Ovary (tissue), 9 donors: ENCODE results near the gene GABRG3. TPM values are rescaled to one million over a fixed set of nuclear protein-coding genes. Genes with fewer than 3 reads are reported as not detected.

Experiments
- DNase-seq, 5 donors: peaks; one replicate each; pipeline ENCODE4 v3.0.0-alpha.2; 2019 to 2020
- H3K27ac ChIP-seq, 2 donors: fragments of 200-600 bp; one replicate each; pipeline versions ENCODE4 v1.5.1 to v1.8.0; 2019 to 2022
- H3K27me3 ChIP-seq: fragments of 200-600 bp; one replicate; pipeline ENCODE4 v1.8.0; 2022
- H3K36me3 ChIP-seq: fragments of 200-600 bp; sonication (generic); one replicate; pipeline ENCODE4 v1.5.1; 2019
- H3K4me1 ChIP-seq: one replicate; pipeline ENCODE4 v1.8.1; 2013; ENCODE audit warnings: mild to moderate bottlenecking, moderate library complexity; ENCODE audit not compliant: insufficient read depth
- H3K4me3 ChIP-seq: fragments of 200-600 bp; sonication (generic); one replicate; pipeline ENCODE4 v1.5.1; 2017
- H3K9me3 ChIP-seq, 2 donors: fragments of 200-600 bp in 1 of 2; sonication (generic) in 1 of 2; one replicate each; pipeline versions ENCODE4 v1.5.1 to v1.8.1; 2013 to 2019; ENCODE audit warnings: mild to moderate bottlenecking in 1 of 2, moderate library complexity in 1 of 2
- CTCF ChIP-seq, 3 donors: fragments of 450-650 bp in 2 of 3; fragments of 200-600 bp in 1 of 3; IDR thresholded peaks; one replicate each; pipeline versions ENCODE4 v1.5.1 to v1.8.0; 2016 to 2022; ENCODE audit warnings: antibody characterized with exemption in 3 of 3, mild to moderate bottlenecking in 1 of 3
- EP300 ChIP-seq: sonication (generic); formaldehyde crosslinking; IDR thresholded peaks from one replicate; pipeline ENCODE4 v1.6.1; 2017; ENCODE audit warnings: antibody characterized with exemption
- POLR2A ChIP-seq: fragments of 450-650 bp; IDR thresholded peaks from one replicate; pipeline ENCODE4 v1.6.1; 2017; ENCODE audit warnings: antibody characterized with exemption, mild to moderate bottlenecking, moderate library complexity
- WGBS, 3 donors: extraction: QIAGEN DNeasy Blood & Tissue Kit in 1 of 3; methylation state at CpG; one replicate each; pipeline versions ENCODE4 v1.1.5 to v1.1.7; 2013 to 2017; 5-methylcytosine and 5-hydroxymethylcytosine counted together
- intact Hi-C, 4 donors: fragments of 100-400 bp; cut with DNase I; formaldehyde crosslinking; loops; one replicate each; pipeline versions ENCODE4 v1.11.0 to v1.15.1; 2022 to 2023
- polyA plus RNA-seq, 2 donors: library from polyadenylated mRNA; stranded (reverse); fragments of 200-250 nt in 1 of 2; fragments of 350-450 nt in 1 of 2; fragmentation: Illumina TruSeq in 1 of 2; extraction: RNeasy Lipid Tissue Mini Kit (QIAGEN cat#74804) in 1 of 2; gene quantifications; one replicate each; pipeline ENCODE4 v1.2.3, GENCODE V29; 2013 to 2014
- total RNA-seq, 7 donors: library from RNA; depleted of rRNA in 2 of 7; stranded (reverse); fragments of >200 nt in 2 of 7; fragmentation: NEBNext Ultra II Directional in 3 of 7; extraction: Animal tissue kit (Norgen Biotek cat#: 25700) in 3 of 7; gene quantifications; one replicate each; pipeline versions ENCODE4 v1.1.0 to v1.2.4, GENCODE V29; 2016 to 2023
- donor health status: DM: no; HTN: no; CAD: no; lungs with moderate emphysema.
- donor health status: DM: no; HTN: no; CAD: no.
- donor health status: Bipolar disorder and iron deficiency.
- donor health status: DM: yes; HTN: yes; CAD: no.
- donor health status: DM: no; HTN: no; CAD: no.
- donor health status: DM: yes; HTN: yes; CAD: no.

Gene GABRG3
- total and polyA plus RNA-seq, 9 donors, result 0.01 to 0.18 (median 0.13) TPM; not detected in 6

- Histone ChIP-seq H3K27ac (no peak overlapping the region), H3K9me3 (no peaks in the 10 kb centered on the region), H3K4me1 (no peaks in the 10 kb centered on the region), H3K27me3 (no peaks in the 10 kb centered on the region), H3K36me3 (no peaks in the 10 kb centered on the region), H3K4me3 (no peak overlapping the region)
- intact Hi-C loops, result no loop called here
- no peak for DNase-seq
- TF ChIP-seq EP300 (no peak), POLR2A (no peak), CTCF (IDR thresholded peaks at IDR 0.05) (no peak)
- 49 to 57% (median 53%) methylated on average over 10 of the region's 10 CpGs for WGBS, 3 donors
Observed at GRCh38 chr15:27054426-27054825, 83.4 kb downstream of the GABRG3 start.

- no peaks in the 10 kb centered on the region for H3K36me3 ChIP-seq
- 82 to 85% (median 84%) methylated on average over 14 of the region's 14 CpGs for WGBS, 3 donors
- no peaks in the 10 kb centered on the region for H3K4me1 ChIP-seq
- H3K9me3 ChIP-seq, result no peaks in the 10 kb centered on the region
- H3K27ac ChIP-seq, result no peak overlapping the region
- intact Hi-C loops, result no loop called here
- TF ChIP-seq EP300 (no peak), POLR2A (no peak), CTCF (IDR thresholded peaks at IDR 0.05) (no peak)
- no peak for DNase-seq
- no peaks in the 10 kb centered on the region for H3K27me3 ChIP-seq
- H3K4me3 ChIP-seq, result no peak overlapping the region
Observed at GRCh38 chr15:27057904-27058645, 87.1 kb downstream of the GABRG3 start.

GRCh38 chr15:27058939-27059338 is 88.0 kb downstream of the GABRG3 start:
- no peaks in the 10 kb centered on the region for H3K36me3 ChIP-seq
- no peaks in the 10 kb centered on the region for H3K4me1 ChIP-seq
- H3K27me3 ChIP-seq, result no peaks in the 10 kb centered on the region
- 68 to 84% (median 77%) methylated on average over 2 of the region's 2 CpGs for WGBS, 3 donors
- H3K4me3 ChIP-seq, result no peak overlapping the region
- H3K27ac ChIP-seq, result no peak overlapping the region
- TF ChIP-seq EP300, result no peak
- TF ChIP-seq CTCF (IDR thresholded peaks at IDR 0.05), result no peak
- TF ChIP-seq POLR2A, result no peak
- intact Hi-C loops, result no loop called here
- DNase-seq, result no peak
- H3K9me3 ChIP-seq, result no peaks in the 10 kb centered on the region

- Histone ChIP-seq H3K4me3 (no peak overlapping the region), H3K36me3 (no peaks in the 10 kb centered on the region), H3K27ac (no peak overlapping the region), H3K9me3 (no peaks in the 10 kb centered on the region), H3K27me3 (no peaks in the 10 kb centered on the region), H3K4me1 (no peaks in the 10 kb centered on the region)
- intact Hi-C loops, result no loop called here
- 20 to 21% (median 21%) methylated on average over 3 of the region's 3 CpGs for WGBS, 3 donors
- TF ChIP-seq EP300 (no peak), POLR2A (no peak), CTCF (IDR thresholded peaks at IDR 0.05) (no peak)
- no peak for DNase-seq
Observed at GRCh38 chr15:27059610-27060202, 88.7 kb downstream of the GABRG3 start.
